GM15510 (cell line): ENCODE measurements around the gene ATP11A.

ENCODE experiments used
- POLR2A ChIP-seq: IDR thresholded peaks from 3 replicates; pipeline ENCODE4 v1.6.1; 2011; ENCODE audit warnings: borderline replicate concordance; ENCODE audit not compliant: insufficient read length; ENCODE audit errors: extremely low read depth

ATP11A gene

GRCh38 chr13:112806739-112807652 lies 117.2 kb downstream of the ATP11A start:
- TF ChIP-seq POLR2A = no peak

- no peak for TF ChIP-seq POLR2A
Observed at GRCh38 chr13:112807653-112808376, 118.0 kb downstream of the ATP11A start.

GRCh38 chr13:112808377-112809140 lies 118.7 kb downstream of the ATP11A start:
- TF ChIP-seq POLR2A = no peak

- no peak for TF ChIP-seq POLR2A
Observed at GRCh38 chr13:112809332-112810315, 119.8 kb downstream of the ATP11A start.

GRCh38 chr13:112810608-112811007 lies 120.8 kb downstream of the ATP11A start:
- no peak for TF ChIP-seq POLR2A

GRCh38 chr13:112812306-112813055 lies 122.6 kb downstream of the ATP11A start:
- no peak for TF ChIP-seq POLR2A

GRCh38 chr13:112813552-112813951 lies 123.7 kb downstream of the ATP11A start:
- TF ChIP-seq POLR2A = no peak

GRCh38 chr13:112814905-112815585 lies 125.2 kb downstream of the ATP11A start:
- TF ChIP-seq POLR2A = no peak

- TF ChIP-seq POLR2A = no peak
Observed at GRCh38 chr13:112815871-112816270, 126.0 kb downstream of the ATP11A start.

GRCh38 chr13:112818040-112818697 lies 128.3 kb downstream of the ATP11A start:
- no peak for TF ChIP-seq POLR2A

- no peak for TF ChIP-seq POLR2A
Observed at GRCh38 chr13:112818698-112819045, 128.8 kb downstream of the ATP11A start.

- no peak for TF ChIP-seq POLR2A
Observed at GRCh38 chr13:112819111-112819510, 129.3 kb downstream of the ATP11A start.
